SW480 (cell line): ENCODE data around the gene LRRC4B.
"Not testable (repeated sequence)": the region's sequence is repeated elsewhere in the genome, so short reads cannot be mapped to it uniquely, and the experiment has no call there.

Source experiments
- DNase-seq: peaks from one replicate; pipeline ENCODE4 v3.0.0-alpha.2; 2016; ENCODE audit warnings: low spot score

LRRC4B gene

DNA sequence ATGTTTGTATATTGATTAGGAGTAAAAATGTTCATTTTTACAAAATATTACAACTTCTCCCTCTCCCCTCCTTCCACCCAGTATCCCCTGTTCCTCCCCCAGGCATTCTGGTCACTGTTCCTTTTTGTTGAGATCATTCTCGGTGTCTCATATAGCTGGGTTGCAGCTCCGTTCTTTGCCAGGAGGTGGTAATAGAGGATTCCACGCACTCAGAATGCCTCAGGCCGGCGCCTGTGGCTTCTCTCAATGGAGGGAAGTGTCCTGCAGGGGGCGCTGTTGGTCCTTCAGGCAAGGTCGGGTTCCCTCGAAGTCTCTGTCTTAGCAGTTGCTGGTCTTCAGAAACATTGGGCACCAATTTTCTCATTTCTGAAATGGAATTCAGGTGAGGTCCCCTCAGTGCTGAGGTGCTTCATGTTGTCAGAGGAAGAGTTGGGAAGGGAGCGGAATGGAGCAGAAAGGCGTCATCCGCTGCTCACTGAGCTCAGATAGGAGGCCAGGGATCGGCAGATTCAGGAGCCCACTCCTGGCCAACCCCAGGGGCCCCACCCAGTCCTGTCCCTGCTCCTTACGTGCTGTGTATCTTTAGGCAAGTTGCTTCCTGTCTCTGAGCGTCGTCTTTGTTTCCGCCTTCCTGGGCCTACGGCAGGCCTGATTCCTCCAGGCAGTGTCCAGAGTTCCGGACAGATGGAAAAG lies 81.3 kb downstream of the LRRC4B start:
- peak; percentile 47 for DNase-seq

DNA sequence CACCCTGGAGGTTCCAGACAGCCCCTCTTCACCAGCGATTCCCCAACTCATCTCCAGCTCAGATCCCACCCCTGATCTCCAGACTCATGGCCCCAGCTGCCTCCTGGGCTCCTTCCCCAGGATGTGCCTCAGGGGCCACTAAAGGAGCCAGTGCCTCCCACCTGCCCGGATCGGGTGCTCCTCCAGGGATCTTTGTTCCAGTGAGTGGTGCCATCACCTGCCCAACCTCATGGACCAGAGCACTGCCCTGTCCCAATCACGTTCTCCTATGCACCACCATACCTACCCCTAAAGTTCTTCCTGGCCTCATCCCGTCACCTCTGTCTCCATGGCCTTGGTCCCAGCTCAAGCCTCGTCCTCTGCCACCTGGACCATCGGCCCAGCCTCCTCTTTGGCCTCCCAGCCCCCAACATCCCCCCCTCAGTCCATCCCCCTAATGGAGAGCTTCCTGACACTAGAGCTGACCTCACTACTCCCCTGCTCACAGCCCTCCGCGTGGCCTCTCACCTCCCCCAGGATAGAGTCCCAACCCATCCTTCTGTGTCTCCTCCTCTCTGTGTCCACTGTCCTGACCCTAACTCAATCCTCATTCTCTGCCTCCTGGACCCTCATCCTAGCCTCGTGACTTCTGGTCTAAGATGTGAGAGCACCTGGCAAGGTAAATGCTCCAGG lies 82.8 kb downstream of the LRRC4B start:
- no peak for DNase-seq

DNA sequence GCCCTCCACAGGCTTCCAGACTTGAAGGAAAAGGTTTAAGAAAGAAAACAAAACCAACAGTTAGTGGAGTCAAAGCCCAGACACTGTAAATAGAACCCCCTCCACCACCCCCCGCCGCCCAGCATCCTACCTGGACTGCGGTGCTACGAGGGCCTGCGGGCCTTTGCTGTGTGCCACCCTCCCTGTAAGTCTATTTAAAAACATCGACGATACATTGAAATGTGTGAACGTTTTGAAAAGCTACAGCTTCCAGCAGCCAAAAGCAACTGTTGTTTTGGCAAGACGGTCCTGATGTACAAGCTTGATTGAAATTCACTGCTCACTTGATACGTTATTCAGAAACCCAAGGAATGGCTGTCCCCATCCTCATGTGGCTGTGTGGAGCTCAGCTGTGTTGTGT lies 85.3 kb downstream of the LRRC4B start:
- DNase-seq = no peak

DNA sequence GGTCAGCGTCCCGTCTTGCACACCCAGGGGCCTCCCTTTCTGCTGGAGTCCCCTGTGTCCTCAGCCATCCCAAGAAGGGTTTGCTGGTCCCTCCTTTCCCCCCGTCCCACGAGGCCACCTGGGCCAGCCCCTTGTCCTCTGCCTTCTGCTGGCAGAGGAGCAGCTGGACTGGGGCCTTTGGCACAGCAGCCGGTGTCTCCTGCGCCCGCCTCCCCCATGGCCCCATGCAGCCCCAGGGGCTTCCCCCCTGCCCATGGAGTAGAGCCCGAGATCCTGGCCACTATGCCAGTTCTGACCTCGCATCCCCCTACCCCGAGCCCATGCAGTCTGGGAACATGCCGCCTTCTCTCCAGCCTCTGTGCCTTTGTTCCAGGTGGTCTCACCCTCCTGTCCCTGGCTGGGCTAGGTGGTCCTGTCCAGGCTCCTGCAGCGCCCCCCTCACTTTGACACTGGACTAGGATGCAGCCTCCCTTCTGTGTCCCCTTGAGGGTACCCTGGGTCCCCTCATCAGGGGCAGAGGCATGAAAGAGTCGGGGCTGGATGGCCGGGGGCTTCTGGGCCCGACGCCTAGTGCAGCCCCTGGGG lies 85.9 kb downstream of the LRRC4B start:
- DNase-seq = no peak

DNA sequence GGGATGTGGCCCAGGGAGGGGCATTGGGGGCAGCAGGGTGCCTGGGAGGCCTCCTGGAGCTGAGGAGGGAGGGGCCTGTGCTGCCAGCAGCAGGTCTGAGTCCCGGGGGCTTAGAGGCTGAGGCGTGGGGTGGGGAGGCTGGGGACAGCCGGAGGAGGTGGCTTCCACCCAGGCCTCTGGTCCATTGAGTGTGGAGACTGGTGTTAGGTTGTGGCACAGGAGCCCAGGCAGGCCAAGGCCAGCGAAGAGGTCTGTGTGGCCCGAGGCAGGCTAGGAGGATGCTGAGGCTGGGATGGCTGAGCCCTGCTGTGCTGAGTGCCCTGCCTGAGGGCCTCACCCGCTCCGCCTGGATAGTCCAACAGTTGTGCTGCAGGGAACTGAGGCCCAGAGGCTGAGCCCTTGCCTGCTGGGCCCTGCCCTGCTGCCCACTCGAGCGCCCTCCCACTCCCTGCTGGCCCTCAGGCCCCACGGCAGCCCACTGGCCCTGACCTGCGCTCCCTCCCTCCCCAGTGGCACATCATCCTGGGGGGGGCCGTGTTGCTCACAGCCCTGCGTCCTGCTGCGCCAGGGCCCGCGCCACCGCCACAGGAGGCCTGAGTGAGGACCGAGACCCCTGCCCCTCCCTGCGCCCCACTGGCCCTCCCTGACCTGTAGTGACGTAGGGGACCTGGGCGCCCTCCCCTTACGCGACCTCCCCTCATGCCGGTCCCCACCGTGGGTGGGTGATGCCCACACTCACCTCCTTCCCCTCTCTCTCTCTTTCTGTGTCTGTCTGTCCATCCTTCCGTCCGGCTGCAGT lies 86.7 kb downstream of the LRRC4B start:
- DNase-seq = no peak

DNA sequence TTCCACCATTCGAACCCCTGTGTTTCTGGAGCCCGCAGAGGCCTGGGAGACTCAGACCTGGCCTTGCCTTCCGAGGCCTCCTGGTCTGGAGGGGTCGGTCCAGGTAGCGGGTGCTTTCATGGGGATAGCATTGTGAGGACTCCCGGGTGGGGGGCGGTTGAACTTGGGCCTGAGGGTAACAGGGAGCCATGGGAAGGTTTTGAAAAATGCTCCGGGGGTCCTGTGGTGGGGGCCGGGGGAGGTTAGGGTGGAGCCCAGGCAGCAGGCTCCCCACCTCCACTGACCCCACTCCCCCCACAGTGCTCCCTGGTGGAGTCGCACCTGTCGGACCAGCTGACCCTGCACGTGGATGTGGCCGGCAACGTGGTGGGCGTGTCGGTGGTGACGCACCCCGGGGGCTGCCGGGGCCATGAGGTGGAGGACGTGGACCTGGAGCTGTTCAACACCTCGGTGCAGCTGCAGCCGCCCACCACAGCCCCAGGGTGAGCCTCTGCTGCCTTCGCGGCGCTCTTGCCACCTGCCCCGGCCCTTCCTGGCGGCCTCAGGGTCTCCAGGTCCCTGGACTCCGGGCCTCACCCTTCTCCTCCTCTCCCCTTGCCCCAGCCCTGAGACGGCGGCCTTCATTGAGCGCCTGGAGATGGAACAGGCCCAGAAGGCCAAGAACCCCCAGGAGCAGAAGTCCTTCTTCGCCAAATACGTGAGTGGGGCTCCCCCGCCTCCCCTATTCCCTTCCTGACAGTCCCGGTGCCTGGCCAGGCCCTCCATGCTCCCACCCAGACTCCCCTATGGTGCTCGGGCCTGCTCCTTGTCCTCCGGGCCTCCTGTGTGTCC lies 87.7 kb downstream of the LRRC4B start:
- no peak for DNase-seq

DNA sequence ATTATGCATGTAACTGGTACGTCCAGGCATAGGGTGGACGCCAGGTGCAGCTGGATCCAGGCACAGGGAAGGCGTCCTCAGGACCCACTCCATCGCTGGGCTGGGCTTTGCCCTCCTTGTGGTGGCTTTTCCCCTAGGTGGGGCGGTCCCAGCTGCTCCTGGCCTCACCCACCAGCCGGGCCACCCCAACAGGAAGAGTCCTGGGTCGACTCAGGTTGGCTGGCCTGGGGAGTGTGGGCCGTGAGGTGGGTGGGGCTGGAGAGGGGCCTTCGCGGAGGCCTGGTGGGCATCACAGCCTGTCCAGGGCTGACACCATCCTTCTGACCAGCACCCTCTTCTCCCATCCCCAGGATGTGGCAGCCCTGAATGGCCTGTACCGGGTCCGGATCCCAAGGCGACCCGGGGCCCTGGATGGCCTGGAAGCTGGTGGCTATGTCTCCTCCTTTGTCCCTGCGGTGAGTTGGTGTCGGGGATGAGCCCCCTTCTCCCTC lies 88.4 kb downstream of the LRRC4B start:
- DNase-seq = no peak

DNA sequence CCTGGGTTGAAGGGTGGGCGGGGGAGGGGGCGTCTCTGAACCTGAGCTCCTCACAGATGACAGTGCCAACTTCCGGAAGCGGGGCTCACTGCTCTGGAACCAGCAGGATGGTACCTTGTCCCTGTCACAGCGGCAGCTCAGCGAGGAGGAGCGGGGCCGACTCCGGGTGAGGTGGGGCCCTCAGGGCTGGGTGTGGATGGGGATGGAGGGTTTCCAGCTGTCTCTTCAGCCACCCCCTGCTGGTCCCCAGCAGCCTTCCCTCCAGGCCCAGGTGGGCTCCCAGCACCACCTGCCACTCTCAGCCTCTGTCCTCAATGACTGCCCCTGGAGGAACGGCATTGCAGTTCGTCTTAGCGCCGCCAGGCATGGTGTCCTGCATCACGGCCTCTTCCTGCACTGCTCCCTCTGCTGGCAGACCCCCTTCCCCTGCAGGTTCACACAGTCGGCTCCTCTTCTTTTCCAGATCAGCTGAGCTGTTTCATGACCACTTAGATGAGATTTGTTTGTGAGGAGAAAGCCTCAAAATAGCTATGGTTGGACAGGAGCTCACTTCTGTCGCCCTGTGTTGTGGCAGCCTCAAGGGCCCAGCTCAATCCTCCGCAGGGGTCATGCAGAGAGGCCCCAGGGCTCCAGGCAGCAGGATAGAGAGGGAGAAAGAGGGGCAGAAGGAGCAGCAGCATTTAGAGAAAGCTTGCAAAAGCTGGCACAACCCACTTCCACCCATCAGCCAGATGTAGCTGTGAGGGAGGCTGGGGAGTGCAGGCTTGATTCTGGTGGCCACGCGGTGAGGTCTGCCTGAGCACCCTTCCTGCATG lies 89.1 kb downstream of the LRRC4B start:
- DNase-seq = no peak

DNA sequence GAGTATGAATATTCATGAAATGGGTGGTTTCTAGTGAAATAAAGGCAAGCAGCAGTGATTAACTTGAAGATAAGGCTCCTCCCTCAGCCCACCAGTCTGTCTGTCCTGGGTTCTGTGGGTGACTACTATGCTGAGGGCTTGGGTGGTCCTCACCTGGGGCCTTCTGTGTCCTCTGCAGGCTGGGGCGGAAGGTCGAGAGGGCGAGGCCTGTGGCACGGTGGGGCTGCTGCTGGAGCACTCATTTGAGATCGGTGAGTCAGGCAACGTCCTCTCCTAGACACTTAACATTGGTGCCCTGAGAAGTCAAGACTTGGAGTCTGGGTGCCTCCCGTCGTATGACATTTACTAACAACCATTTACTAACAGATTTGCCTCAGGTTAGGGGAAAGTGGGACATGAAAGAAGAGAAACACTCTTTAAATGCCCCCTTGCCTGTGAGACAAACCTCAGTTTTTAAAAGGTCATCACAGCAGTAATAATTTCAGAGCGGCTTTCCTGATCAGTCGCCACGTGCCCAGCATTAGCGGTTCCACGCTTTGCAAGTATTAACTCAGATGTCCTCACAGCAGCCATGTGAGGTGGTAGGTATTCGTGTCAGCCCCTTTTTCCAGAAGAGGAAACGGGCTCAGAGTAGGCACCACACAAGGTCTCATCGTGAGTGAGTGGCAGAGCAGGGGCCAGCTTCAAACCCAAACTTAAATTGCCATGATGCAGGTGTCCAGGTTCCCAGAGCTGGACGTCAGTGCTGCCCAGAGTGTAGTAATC lies 90.3 kb downstream of the LRRC4B start:
- DNase-seq = no peak

DNA sequence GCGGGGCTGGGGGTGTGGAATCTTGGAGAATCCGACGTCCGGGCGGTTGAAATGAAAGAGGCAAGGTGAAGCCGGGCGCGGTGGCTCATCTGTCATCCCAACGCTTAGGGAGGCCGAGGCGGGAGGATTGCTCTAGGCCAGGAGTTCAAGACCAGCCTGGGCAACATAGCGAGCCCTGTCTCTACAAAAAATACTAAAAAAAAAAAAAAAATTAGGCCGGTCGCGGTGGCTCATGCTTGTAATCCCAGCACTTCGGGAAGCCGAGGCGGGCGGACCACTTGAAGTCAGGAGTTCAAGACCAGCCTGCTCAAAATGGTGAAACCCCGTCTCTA lies 91.4 kb downstream of the LRRC4B start:
- DNase-seq = no peak

DNA sequence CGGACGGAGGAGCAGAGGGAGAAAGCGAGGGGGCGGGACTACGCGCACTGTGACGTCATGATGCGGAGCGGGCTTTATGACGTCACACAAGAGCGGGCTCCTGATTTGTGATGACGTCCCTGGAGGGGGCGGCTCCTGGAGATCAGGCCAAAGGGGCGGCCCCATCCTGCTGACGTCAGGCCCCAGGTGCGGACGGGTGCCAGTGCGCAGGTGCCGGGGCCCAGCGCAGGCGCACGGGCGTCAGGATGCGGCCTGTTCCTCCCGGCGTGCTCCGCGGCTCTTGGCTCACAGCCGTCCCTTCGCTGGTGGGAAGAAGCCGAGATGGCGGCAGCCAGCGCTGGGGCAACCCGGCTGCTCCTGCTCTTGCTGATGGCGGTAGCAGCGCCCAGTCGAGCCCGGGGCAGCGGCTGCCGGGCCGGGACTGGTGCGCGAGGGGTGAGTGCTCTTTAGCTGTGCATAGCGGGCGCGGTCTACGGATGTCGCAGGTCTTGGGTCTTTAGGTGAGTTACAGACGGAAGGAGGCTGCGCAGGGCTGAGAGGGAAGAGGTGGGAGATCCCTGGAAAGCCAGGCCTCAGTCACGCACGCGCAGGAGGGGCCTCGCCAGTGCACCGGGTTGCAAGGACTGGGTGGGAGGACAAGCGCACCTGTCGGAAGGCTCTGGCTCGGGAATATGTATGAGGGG lies 91.9 kb downstream of the LRRC4B start, which contains the start of the genes EMC10 and GARIN5A:
Gene EMC10 (plus strand): TSS at position 284 of the 683 bp plus-strand sequence. CDS start 38 bp downstream, at position 322.
Gene GARIN5A (minus strand): TSS at position 625 of the 683 bp plus-strand sequence. CDS start 460 bp downstream, at position 165.
- DNase-seq = peak; percentile 98

DNA sequence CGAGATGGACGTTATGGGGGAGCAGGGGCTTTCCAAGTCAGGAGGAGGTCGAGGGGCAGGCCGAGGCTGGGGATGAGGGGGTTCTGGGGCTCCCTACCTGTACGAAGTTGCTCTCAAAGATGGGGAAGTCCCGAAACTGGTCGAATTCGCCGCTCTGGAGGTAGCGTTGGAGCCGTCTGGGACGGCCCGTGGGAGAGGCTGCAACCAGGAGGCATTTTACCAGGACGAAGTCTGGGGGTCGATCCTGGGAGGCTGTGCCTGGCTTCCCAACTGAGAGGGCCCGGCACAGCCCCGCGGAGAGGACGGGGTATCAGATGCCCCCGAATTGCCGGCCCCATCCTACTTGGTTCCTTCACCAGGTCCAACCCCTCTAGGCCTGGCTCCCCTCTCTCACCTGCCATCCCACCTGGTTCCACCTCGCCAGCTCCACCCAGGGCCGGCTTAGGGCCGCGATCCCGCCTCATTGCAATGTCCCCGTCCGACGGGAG lies 92.5 kb downstream of the LRRC4B start:
- DNase-seq = no peak

DNA sequence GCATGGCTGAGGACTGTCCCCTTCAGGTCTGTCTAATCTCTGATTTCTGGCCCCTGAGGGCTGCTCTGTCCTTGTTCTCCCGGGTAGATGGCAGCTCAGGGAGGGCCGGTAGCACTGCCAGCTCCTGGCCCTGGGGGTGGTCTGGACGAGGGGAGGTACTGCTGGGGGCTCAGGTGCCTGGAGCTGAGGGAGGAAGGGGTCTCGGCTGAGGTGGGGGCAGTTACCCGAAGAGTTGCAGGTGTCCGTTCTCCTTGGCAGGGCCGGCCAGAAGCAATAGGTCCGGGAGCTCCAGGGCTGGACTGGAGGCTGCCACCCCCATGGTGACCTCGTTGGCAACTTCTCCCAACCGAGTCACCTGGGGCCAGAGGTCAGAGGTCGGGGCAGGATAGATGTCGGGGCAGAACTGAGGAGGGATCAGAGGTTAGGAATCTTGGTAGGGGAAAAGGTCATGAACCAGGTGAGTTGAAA lies 93.1 kb downstream of the LRRC4B start:
- DNase-seq = no peak

DNA sequence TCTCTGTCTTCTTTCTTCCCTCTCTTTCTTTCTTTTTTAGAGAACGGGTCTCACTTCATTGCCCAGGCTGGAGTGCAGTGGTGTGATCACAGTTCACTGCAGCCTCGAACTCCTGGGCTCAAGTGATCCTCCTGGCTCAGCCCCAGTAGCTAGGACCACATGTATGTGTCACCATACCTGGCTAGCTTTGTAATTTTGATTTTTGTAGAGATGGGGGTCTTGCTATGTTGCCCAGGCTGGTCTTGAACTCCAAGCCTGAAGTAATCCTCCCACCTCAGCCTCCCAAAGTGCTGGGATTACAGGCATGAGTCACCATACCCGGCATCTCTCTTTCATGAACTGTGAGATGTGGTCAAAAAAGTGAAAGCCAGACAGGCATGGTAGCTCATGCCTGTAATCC lies 94.9 kb downstream of the LRRC4B start:
- not testable (repeated sequence) for DNase-seq

DNA sequence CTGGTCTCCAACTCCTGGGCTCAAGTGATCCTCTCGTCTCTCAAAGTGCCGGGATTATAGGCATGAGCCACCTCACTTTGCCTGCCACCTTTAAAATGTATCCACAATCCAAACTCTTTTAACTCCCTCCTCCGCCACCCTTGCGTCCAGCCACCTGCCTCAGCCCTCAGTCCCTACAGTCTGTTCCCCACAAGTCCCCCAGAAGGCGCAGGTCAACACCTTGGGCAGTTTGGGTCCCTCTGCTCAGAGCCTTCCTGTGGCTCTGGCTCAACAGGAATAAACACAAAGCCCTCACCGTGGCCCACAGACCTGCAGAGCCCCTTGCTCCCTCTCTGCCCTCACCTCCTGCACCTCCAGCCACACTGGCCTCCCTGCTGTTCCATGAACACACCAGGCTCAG lies 99.4 kb downstream of the LRRC4B start:
- no peak for DNase-seq

DNA sequence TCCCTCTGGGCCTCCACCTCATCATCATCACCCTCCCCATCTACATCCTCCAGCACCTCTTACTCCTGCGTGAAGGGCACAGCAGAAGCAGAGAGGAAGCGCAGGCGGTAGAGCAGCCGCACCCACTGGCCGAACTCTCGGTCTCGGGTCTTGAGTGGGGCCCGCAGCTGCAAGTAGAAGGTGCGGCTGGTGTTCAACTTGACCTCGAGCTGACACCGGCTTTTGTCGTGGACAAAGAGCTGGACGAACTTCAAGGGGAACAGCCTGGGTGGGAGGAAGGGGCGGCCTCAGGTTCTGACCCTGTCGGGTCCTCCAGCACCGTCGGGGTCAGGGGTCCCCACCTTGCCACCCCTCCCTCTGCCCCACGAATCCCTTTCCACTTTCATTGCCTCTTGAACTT lies 100.7 kb downstream of the LRRC4B start:
- DNase-seq = no peak
